Fibroblast of skin of back (primary cell): Measurements from ENCODE around the gene PNPLA7.
"Not testable (repeated sequence)": the region's sequence is repeated elsewhere in the genome, so short reads cannot be mapped to it uniquely, and the experiment has no call there.

Source experiments
- DNase-seq: peaks from one replicate; pipeline ENCODE4 v3.0.0-alpha.2; 2013

PNPLA7 gene

DNA sequence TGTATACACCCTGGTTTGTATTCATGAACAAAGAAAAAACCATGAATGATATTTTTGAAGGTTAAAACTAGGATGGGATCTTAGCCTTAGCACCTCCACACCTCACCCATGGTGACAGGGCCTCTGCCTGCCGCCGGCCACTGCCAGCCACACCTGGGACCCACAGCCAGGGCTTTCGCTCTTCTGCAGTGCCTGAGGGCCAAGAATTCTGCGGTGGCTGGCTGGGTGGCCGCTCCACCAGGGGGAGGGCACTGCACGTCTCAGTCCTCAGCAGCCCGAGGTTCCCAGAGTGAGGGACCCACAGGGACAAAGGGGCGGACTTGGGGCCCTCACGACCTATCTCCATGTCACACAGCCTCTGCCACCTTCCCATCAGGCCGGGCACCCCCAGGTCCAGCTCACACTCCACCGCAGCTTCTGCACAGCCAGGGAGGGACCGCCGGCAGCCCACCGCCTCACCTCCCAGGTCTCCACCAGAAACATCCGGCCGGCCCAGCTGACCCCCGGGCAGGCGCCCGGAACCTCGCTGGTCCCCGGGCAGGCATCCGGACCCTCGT lies 134.1 kb downstream of the PNPLA7 start:
- no peak for DNase-seq

DNA sequence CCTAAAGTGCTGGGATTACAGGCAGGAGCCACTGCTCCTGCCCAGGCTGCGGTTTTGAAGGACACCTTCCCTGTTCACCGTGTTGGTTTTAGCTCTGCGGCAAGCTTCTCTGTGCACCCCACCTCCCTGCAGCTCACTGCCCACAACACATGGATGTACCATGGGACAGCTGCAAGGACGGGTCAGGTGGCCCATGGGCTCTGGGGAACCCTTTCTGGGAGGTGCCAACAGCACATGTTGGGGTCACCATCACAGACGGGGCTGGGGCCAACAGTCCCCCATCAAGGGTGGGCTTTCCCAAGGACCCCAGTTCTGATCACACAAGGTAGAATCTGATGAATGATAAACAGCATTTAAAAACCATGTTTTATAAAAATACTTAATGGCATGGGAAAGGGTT lies 134.8 kb downstream of the PNPLA7 start:
- no peak for DNase-seq

DNA sequence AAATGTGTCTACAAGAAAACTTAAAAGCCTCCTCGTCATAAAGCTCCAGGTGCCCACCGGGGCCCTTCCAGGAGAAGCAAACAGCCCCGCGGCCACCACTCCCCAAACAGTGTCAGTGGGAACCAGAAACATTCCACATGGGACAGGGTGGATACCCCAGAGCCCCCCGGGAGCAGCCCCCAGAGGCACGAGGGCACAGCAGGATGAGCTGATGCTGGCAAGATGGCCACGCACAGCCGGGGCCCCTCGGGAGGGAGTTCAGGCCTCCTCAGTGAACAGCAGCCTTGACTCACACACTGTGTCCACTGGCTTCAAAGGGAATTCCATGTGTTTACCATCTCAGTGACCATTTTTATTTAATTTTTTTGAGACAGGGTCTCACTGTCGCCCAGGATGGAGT lies 137.8 kb downstream of the PNPLA7 start:
- peak; percentile 19 for DNase-seq

DNA sequence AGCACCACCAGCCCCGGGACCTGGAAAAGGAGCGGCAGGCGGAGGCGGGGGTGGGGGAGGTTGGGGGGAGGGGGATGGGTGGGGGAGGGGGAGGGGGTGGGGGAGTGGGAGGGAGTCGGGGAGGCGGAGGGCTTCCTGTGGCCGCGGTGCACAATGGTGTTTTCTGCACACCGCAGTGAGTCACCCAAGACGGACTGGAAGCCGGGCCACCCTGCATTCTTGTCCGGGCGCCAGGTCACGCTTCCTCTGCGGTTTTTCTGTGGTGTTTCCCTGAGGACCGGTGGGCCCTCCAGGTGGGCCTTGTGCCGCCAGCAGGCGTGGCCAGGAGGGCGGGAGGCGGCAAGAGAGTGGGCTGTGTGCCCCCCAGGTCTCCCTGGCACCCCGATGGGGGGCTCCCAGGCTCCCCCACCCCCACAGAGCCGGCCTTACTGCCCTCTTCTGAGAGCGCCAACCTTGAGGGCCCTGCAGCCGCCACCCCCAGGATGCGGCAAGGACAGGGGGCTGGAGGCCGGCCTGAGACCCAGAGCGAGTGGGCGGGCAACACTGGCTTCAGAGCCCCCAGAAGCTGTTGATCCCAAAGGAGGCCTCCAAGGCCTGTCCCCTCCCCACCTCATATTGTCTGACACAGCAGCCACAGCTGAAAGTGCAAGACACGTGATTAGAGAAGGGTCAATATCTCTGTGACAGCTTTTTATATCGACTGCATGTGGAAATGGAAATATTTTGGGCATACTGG lies 138.4 kb downstream of the PNPLA7 start:
- DNase-seq: peak; percentile 83

DNA sequence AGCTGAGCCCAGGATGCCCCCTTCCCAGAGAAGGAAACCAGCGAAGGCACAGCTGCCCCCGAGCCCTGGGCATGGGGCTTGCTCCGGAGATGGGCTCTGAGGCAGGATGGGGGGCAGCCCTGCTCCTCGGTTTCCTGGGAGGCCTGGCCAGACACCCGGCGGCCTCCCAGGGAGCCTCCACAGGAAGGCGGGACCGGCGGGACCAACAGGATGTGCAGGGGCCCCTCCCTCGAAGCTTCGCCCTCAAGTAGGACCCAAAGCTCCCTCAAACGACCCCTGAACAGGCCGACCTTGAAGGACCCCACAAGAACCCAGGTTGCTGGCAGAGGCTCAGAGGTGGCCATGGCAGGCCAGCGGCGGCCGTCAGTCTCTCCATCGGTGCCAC lies 138.9 kb downstream of the PNPLA7 start:
- no peak for DNase-seq

DNA sequence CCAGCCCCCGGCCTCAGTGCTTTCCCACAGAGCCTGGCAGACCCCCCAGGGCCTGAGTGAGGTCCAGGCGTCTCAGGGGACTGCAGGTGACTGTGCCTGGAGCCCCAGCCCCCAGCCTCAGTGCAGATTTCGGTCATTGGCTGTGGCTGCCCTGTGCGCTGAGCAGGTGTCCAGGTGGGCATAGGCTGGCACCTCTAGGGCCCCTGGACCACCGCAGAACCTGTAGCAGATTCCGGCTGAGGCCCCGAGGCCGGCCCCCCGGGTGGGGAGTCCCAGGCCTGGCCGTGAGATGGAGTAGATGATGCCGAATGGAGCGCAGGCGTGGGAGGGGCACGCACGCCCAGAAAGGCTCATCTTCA lies 139.3 kb downstream of the PNPLA7 start:
- DNase-seq: no peak

DNA sequence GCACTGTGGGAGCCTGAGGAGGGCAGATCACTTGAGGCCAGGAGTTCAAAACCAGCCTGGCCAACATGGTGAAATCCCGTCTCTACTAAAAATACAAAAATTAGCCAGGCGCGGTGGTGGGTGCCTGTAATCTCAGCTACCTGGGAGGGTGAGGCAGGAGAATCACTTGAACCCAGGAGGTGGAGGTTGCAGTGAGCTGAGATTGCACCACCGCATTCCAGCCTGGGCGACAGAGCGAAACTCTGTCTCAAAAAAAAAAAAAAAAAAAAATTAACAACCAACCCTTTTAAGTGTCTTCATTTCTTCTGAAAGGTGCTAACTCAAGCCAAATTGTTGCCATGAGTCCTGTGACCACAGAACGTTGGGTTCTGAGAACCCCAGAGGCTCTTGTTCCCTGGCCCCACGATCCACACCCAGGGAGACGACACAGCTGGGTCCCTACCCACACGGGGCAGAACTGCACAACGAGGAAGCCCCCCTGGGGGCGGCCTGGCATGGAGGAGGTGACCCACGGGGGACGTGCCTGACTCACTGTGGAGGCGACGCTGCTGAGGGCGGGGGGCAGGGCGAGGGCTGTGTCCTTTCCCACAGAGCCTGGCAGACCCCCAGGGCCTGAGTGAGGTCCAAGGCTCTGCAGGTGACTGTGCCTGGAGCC lies 139.8 kb downstream of the PNPLA7 start:
- DNase-seq: not testable (repeated sequence)
